ENCODE data around the gene GBX2.

DNA sequence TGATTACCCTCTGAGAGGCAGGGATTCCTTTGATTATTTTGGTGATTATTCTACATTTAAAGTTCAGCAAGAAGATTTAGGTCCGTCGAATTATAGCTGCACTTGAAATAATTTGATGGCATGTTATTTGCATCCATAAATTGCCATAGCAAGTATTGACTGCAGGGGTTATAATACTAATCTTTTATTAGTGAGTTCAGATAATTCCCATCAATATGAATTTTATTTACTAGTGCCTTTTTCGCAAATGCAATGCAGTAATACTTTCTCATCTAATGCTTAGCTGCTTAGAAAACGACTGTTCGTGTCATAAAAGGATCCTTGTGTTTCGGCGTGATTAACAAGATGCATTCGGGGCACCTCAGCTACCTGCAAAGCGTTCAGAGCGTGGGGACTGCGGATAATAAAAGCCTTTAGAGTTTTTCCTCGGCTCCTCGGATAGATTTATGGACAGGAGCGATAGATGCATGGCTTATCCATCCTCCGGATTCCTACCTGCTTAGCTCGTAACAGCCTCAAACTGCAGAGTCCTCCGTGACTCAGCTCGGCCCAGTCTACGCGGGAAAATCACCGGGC, 2.5 kb upstream of the GBX2 start:
- TF ChIP-seq, protein P1, sequence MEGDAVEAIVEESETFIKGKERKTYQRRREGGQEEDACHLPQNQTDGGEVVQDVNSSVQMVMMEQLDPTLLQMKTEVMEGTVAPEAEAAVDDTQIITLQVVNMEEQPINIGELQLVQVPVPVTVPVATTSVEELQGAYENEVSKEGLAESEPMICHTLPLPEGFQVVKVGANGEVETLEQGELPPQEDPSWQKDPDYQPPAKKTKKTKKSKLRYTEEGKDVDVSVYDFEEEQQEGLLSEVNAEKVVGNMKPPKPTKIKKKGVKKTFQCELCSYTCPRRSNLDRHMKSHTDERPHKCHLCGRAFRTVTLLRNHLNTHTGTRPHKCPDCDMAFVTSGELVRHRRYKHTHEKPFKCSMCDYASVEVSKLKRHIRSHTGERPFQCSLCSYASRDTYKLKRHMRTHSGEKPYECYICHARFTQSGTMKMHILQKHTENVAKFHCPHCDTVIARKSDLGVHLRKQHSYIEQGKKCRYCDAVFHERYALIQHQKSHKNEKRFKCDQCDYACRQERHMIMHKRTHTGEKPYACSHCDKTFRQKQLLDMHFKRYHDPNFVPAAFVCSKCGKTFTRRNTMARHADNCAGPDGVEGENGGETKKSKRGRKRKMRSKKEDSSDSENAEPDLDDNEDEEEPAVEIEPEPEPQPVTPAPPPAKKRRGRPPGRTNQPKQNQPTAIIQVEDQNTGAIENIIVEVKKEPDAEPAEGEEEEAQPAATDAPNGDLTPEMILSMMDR (IDR thresholded peaks at IDR 0.05), result no peak
- TF ChIP-seq POLR2AphosphoS5 (IDR thresholded peaks at IDR 0.05; ENCODE audit: low read depth, low read length) (no peak), TCF7L2 (IDR thresholded peaks at IDR 0.05; ENCODE audit: low read depth, low read length) (no peak), SIN3A (IDR thresholded peaks at IDR 0.05; ENCODE audit: borderline replicate concordance, insufficient read depth, low read depth, low read length) (no peak)
- TF ChIP-seq, protein P2, sequence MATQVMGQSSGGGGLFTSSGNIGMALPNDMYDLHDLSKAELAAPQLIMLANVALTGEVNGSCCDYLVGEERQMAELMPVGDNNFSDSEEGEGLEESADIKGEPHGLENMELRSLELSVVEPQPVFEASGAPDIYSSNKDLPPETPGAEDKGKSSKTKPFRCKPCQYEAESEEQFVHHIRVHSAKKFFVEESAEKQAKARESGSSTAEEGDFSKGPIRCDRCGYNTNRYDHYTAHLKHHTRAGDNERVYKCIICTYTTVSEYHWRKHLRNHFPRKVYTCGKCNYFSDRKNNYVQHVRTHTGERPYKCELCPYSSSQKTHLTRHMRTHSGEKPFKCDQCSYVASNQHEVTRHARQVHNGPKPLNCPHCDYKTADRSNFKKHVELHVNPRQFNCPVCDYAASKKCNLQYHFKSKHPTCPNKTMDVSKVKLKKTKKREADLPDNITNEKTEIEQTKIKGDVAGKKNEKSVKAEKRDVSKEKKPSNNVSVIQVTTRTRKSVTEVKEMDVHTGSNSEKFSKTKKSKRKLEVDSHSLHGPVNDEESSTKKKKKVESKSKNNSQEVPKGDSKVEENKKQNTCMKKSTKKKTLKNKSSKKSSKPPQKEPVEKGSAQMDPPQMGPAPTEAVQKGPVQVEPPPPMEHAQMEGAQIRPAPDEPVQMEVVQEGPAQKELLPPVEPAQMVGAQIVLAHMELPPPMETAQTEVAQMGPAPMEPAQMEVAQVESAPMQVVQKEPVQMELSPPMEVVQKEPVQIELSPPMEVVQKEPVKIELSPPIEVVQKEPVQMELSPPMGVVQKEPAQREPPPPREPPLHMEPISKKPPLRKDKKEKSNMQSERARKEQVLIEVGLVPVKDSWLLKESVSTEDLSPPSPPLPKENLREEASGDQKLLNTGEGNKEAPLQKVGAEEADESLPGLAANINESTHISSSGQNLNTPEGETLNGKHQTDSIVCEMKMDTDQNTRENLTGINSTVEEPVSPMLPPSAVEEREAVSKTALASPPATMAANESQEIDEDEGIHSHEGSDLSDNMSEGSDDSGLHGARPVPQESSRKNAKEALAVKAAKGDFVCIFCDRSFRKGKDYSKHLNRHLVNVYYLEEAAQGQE (IDR thresholded peaks at IDR 0.05; ENCODE audit: insufficient read depth in 1 of 2, low read depth in 2 of 2, low read length in 1 of 2), result no peak

All from Panc1 (cell line).